Right ventricle myocardium inferior (tissue), 1 donor: ENCODE results near the gene IFFO2. TPM values are rescaled to one million over a fixed set of nuclear protein-coding genes. Genes with fewer than 3 reads are reported as not detected.

Experiments
- microRNA-seq: library from miRNA; unstranded; fragments of <30 nt; microRNA quantifications from one replicate; pipeline ENCODE4 v1.2.0, GENCODE V29; 2020
- total RNA-seq: library from RNA; stranded (reverse); fragmentation: NEBNext Ultra II Directional; extraction: Animal tissue kit (Norgen Biotek cat#: 25700); gene quantifications from one replicate; pipeline ENCODE4 v1.2.1, GENCODE V29; 2021
- donor health status: DM: no; HTN: yes; CAD: no; lungs with severe emphysema.

Gene IFFO2
- total RNA-seq, 1 donor from 2014 or later = 5.2 TPM

Small RNA genes within 50 kb of the gene (microRNA-seq; reads per million reads assigned to microRNA genes)
- not detected for gene MIR1290
- not detected for gene MIR4695

Other genes starting within 250 kb of the IFFO2 start
- gene TAS1R2, start 97.0 kb downstream of the IFFO2 start, total RNA-seq = not detected
- 31.2 TPM for gene ALDH4A1, start 54.1 kb downstream of the IFFO2 start, total RNA-seq